IMR-90 (cell line): ENCODE results near the gene PLA2G2F. TPM values are rescaled to one million over a fixed set of nuclear protein-coding genes. Genes with fewer than 3 reads are reported as not detected.

ENCODE experiments used
- ATAC-seq: fragments of 200-7000 bp; cut with Tn5 transposase; 2 replicates; pipeline ENCODE4 v1.9.1; 2020; ENCODE audit warnings: low read depth, mild to moderate bottlenecking, moderate library complexity
- BruUV-seq: library from RNA; stranded (reverse); fragments of 400-500 nt; replicated peaks from 2 replicates; lab custom pipeline; 2021; lab: Mats Ljungman, UMichigan
- CTCF ChIA-PET: fragments of 300-600 bp; formaldehyde crosslinking; extraction: SDS; loops from one replicate; lab custom pipeline; 2021; ENCODE audit warnings: antibody characterized with exemption; lab: Yijun Ruan, JAX
- POLR2A ChIA-PET: fragments of 300-600 bp; sonication (Branson Sonifier 250); formaldehyde crosslinking; loops from one replicate; lab custom pipeline; 2022; ENCODE audit warnings: antibody characterized with exemption; ENCODE audit not compliant: unreplicated experiment; lab: Charles Lee
- DNase-seq: peaks from one replicate; pipeline ENCODE4 v3.0.0; 2013
- H2AFZ ChIP-seq: replicated peaks from 2 replicates; pipeline ENCODE3; 2013; ENCODE audit warnings: low read length, mild to moderate bottlenecking; ENCODE audit not compliant: poor library complexity
- H2AK5ac ChIP-seq: 2 replicates; pipeline ENCODE4 v1.6.1; 2013; ENCODE audit warnings: low read depth, low read length, inconsistent platforms
- H2AK9ac ChIP-seq: replicated peaks from 2 replicates; pipeline ENCODE3; 2013; ENCODE audit warnings: mild to moderate bottlenecking, low read depth, low read length, moderate library complexity; ENCODE audit not compliant: poor library complexity
- H2BK120ac ChIP-seq: 2 replicates; pipeline ENCODE4 v1.6.1; 2013; ENCODE audit warnings: low read depth, low read length, inconsistent platforms
- H2BK15ac ChIP-seq: 3 replicates; pipeline ENCODE4 v1.6.1; 2013; ENCODE audit warnings: low read depth, low read length, inconsistent platforms
- H2BK20ac ChIP-seq: 2 replicates; pipeline ENCODE4 v1.6.1; 2013; ENCODE audit warnings: low read depth, mild to moderate bottlenecking, inconsistent platforms, low read length, moderate library complexity
- H2BK5ac ChIP-seq: 2 replicates; pipeline ENCODE4 v1.6.1; 2013; ENCODE audit warnings: mild to moderate bottlenecking, low read depth, low read length, inconsistent platforms; ENCODE audit not compliant: poor library complexity, severe bottlenecking
- H3K14ac ChIP-seq: replicated peaks from 2 replicates; pipeline ENCODE4 v1.6.1; 2013; ENCODE audit warnings: low read depth, low read length, inconsistent platforms
- H3K18ac ChIP-seq: 2 replicates; pipeline ENCODE4 v1.6.1; 2013; ENCODE audit warnings: low read depth, low read length, control low read depth
- H3K23ac ChIP-seq: 2 replicates; pipeline ENCODE4 v1.6.1; 2013; ENCODE audit warnings: low read depth, low read length, inconsistent platforms
- H3K27ac ChIP-seq: 2 replicates; pipeline ENCODE4 v1.5.1; 2013; ENCODE audit warnings: mild to moderate bottlenecking, control low read depth, low read length; ENCODE audit not compliant: insufficient read depth
- H3K27me3 ChIP-seq: 2 replicates; pipeline ENCODE4 v1.6.1; 2013; ENCODE audit warnings: low read length; ENCODE audit not compliant: control insufficient read depth, insufficient read depth
- H3K36me3 ChIP-seq: 2 replicates; pipeline ENCODE4 v1.6.1; 2013; ENCODE audit warnings: low read length, mixed read lengths; ENCODE audit not compliant: control insufficient read depth, insufficient read depth
- H3K4ac ChIP-seq: 2 replicates; pipeline ENCODE4 v1.6.1; 2013; ENCODE audit warnings: low read depth, low read length, inconsistent platforms
- H3K4me1 ChIP-seq: 2 replicates; pipeline ENCODE4 v1.6.1; 2013; ENCODE audit warnings: low read length, mixed read lengths; ENCODE audit not compliant: control insufficient read depth, insufficient read depth
- H3K4me2 ChIP-seq: 2 replicates; pipeline ENCODE4 v1.6.1; 2013; ENCODE audit warnings: low read depth, mild to moderate bottlenecking, control low read depth, low read length, moderate library complexity
- H3K4me3 ChIP-seq: 2 replicates; pipeline ENCODE4 v1.5.1; 2013; ENCODE audit warnings: low read depth, mild to moderate bottlenecking, control low read depth, low read length, moderate library complexity; ENCODE audit not compliant: insufficient read depth
- H3K56ac ChIP-seq: 2 replicates; pipeline ENCODE4 v1.6.1; 2013; ENCODE audit warnings: low read length, inconsistent platforms; ENCODE audit not compliant: insufficient read depth; ENCODE audit errors: extremely low read depth
- H3K79me1 ChIP-seq, 2 experiments: 2 replicates each; pipeline ENCODE4 v1.6.1; 2013; ENCODE audit warnings: low read length in 2 of 2, inconsistent platforms in 1 of 2, low read depth in 1 of 2
- H3K9ac ChIP-seq: 2 replicates; pipeline ENCODE4 v1.6.1; 2013; ENCODE audit warnings: low read depth, low read length, control low read depth
- H3K9me1 ChIP-seq: 2 replicates; pipeline ENCODE4 v1.6.1; 2013; ENCODE audit warnings: low read length, inconsistent platforms; ENCODE audit not compliant: insufficient read depth
- H3K9me3 ChIP-seq: 2 replicates; pipeline ENCODE4 v1.6.1; 2013; ENCODE audit warnings: low read length; ENCODE audit not compliant: control insufficient read depth, insufficient read depth
- H4K20me1 ChIP-seq: 2 replicates; pipeline ENCODE4 v1.6.1; 2013; ENCODE audit warnings: low read length, inconsistent platforms; ENCODE audit not compliant: insufficient read depth
- H4K5ac ChIP-seq: 2 replicates; pipeline ENCODE4 v1.6.1; 2013; ENCODE audit warnings: mild to moderate bottlenecking, low read depth, low read length, control low read depth
- H4K8ac ChIP-seq, 2 experiments: 2 replicates each; pipeline ENCODE4 v1.6.1; 2013; ENCODE audit warnings: low read depth in 2 of 2, low read length in 2 of 2, control low read depth in 1 of 2, inconsistent platforms in 1 of 2
- H4K91ac ChIP-seq: 2 replicates; pipeline ENCODE4 v1.6.1; 2013; ENCODE audit warnings: low read depth, low read length, inconsistent platforms; ENCODE audit not compliant: insufficient read depth
- BHLHE40 ChIP-seq: fragments of 150-350 bp; IDR thresholded peaks from 2 replicates; pipeline ENCODE4 v1.6.1; 2016; ENCODE audit warnings: mild to moderate bottlenecking, low read depth, low read length
- CEBPB ChIP-seq: IDR thresholded peaks from 2 replicates; pipeline ENCODE4 v1.6.1; 2012; ENCODE audit warnings: low read depth, low read length, improper control_type of control experiment
- CHD1 ChIP-seq: IDR thresholded peaks from 2 replicates; pipeline ENCODE4 v1.6.1; 2012; ENCODE audit warnings: low read depth, low read length, improper control_type of control experiment
- ELK1 ChIP-seq: fragments of 150-350 bp; IDR thresholded peaks from 2 replicates; pipeline ENCODE4 v1.6.1; 2016; ENCODE audit warnings: low read depth, mild to moderate bottlenecking, low read length, moderate library complexity, borderline replicate concordance
- FOS ChIP-seq: fragments of 150-350 bp; IDR thresholded peaks from 2 replicates; pipeline ENCODE4 v1.6.1; 2016; ENCODE audit warnings: low read depth, low read length
- MAFK ChIP-seq: IDR thresholded peaks from 2 replicates; pipeline ENCODE4 v1.6.1; 2012; ENCODE audit warnings: low read depth, low read length, improper control_type of control experiment
- MAZ ChIP-seq: IDR thresholded peaks from 2 replicates; pipeline ENCODE4 v1.6.1; 2012; ENCODE audit warnings: low read depth, mild to moderate bottlenecking, low read length, improper control_type of control experiment, moderate library complexity, borderline replicate concordance
- NFE2L2 ChIP-seq: fragments of 150-350 bp; IDR thresholded peaks from 2 replicates; pipeline ENCODE4 v1.6.1; 2016; ENCODE audit warnings: low read depth, mild to moderate bottlenecking, low read length
- POLR2A ChIP-seq: IDR thresholded peaks from 2 replicates; pipeline ENCODE4 v1.6.1; 2012; ENCODE audit warnings: mild to moderate bottlenecking, low read depth, low read length
- RAD21 ChIP-seq: IDR thresholded peaks from 2 replicates; pipeline ENCODE4 v1.6.1; 2012; ENCODE audit warnings: low read length, improper control_type of control experiment
- RCOR1 ChIP-seq: IDR thresholded peaks from 2 replicates; pipeline ENCODE4 v1.6.1; 2012; ENCODE audit warnings: mild to moderate bottlenecking, low read length, improper control_type of control experiment; ENCODE audit not compliant: insufficient replicate concordance
- RFX5 ChIP-seq: IDR thresholded peaks from 2 replicates; pipeline ENCODE4 v1.8.0; 2012; ENCODE audit warnings: low read depth, mild to moderate bottlenecking, low read length, moderate library complexity
- USF2 ChIP-seq: fragments of 150-350 bp; IDR thresholded peaks from 2 replicates; pipeline ENCODE4 v1.6.1; 2017; ENCODE audit warnings: mild to moderate bottlenecking, antibody characterized with exemption, low read length, low read depth
- WGBS, 2 experiments: methylation state at CpG; one replicate each; pipeline versions ENCODE4 v1.1.5 to v1.1.7; 2013; ENCODE audit warnings: missing lambda C conversion rate in 2 of 2; ENCODE audit not compliant: insufficient read length in 1 of 2; ENCODE audit errors: extremely low coverage in 2 of 2; 5-methylcytosine and 5-hydroxymethylcytosine counted together
- dilution Hi-C: fragments of 300-500 bp; cut with HindIII; formaldehyde crosslinking; loops from one replicate; pipeline ENCODE4 v1.14.3; 2018; ENCODE audit warnings: low sequenced_read_pairs; ENCODE audit not compliant: unreplicated experiment
- in situ Hi-C: fragments of 300-500 bp; cut with MboI; formaldehyde crosslinking; loops from 3 replicates; pipeline ENCODE4 v1.14.3; 2019; ENCODE audit warnings: low sequenced_read_pairs, inconsistent platforms, mixed read lengths
- intact Hi-C: fragments of 100-400 bp; cut with micrococcal nuclease; formaldehyde crosslinking; loops from 2 replicates; pipeline ENCODE4 v1.10.0; 2022
- polyA plus RNA-seq, 3 experiments: library from polyadenylated mRNA; depleted of rRNA; stranded (reverse); fragments of >200 nt; gene quantifications; 2 replicates each; pipeline ENCODE4 v1.2.3, GENCODE V29; 2012; ENCODE audit warnings: low replicate concordance in 1 of 3
- total RNA-seq: library from RNA; depleted of rRNA; stranded (reverse); fragments of >200 nt; gene quantifications from 2 replicates; pipeline ENCODE4 v1.2.3, GENCODE V29; 2012

PLA2G2F gene
- total and polyA plus RNA-seq, 2 of the 4 experiments (the other 2 are of a cell fraction), result not detected

- Histone ChIP-seq H3K4ac (no peak overlapping the region), H2BK5ac (no peak overlapping the region), H3K9me1 (no peaks in the 10 kb centered on the region), H2AK5ac (no peak overlapping the region), H3K9ac (no peak overlapping the region), H4K8ac (no peak overlapping the region), H3K56ac (no peak overlapping the region), H4K5ac (no peak overlapping the region), H3K4me3 (no peak overlapping the region), H3K79me1 (no peaks in the 10 kb centered on the region), H2BK20ac (no peak overlapping the region), H3K4me2 (no peak overlapping the region), H3K4me1 (no peaks in the 10 kb centered on the region), H2AFZ (no peak overlapping the region), H3K9me3 (peaks cover 5% of the 10 kb centered on the region; the same call in 1 of the 2 replicates), H3K36me3 (no peaks in the 10 kb centered on the region), H3K23ac (no peak overlapping the region), H3K27ac (no peak overlapping the region), H2BK15ac (no peak overlapping the region), H3K14ac (no peak overlapping the region), H2BK120ac (no peak overlapping the region), H4K91ac (no peak overlapping the region), H3K18ac (no peak overlapping the region), H2AK9ac (no peak overlapping the region), H3K27me3 (peaks cover 49% of the 10 kb centered on the region), H4K20me1 (no peaks in the 10 kb centered on the region)
- dilution Hi-C loops, result no loop called here
- ATAC-seq, result no peak
- CTCF ChIA-PET, result interaction anchor here (0.7 kb wide), 1 partner anchor 8 kb away, joined by 3 read pairs; no protein-coding TSS in a partner anchor
- no peak for TF ChIP-seq CHD1
- no peak for TF ChIP-seq ELK1
- no peak for TF ChIP-seq RFX5
- TF ChIP-seq RAD21, result no peak
- no peak for TF ChIP-seq POLR2A
- no peak for TF ChIP-seq USF2
- TF ChIP-seq MAZ, result no peak
- no peak for TF ChIP-seq MAFK
- TF ChIP-seq BHLHE40, result no peak
- no peak for TF ChIP-seq FOS
- no peak for TF ChIP-seq RCOR1
- TF ChIP-seq NFE2L2, result no peak
- TF ChIP-seq CEBPB, result no peak
- POLR2A ChIA-PET, result no interaction called here
- in situ Hi-C loops, result no loop called here
- BruUV-seq, result no TSS peak
- DNase-seq, result no peak
- intact Hi-C loops, result no loop called here
- 100% methylated on average over 2 of the region's 13 CpGs; no CpG with 5 or more reads in 1 of the 2 experiments for WGBS, 2 experiments
These were observed 44.6 kb downstream of the PLA2G2F start for GRCh38 chr1:20183616-20184271.
